Suppressor macrophage treated with lipopolysaccharide for 4 hours (primary cell): ENCODE measurements around the gene GOLGA8R.
"Not testable (repeated sequence)": the region's sequence is repeated elsewhere in the genome, so short reads cannot be mapped to it uniquely, and the experiment has no call there.

Source experiments
- DNase-seq: peaks from one replicate; pipeline ENCODE4 v3.0.0-alpha.2; 2020

The GOLGA8R gene

GRCh38 chr15:30414160-30414559 is at the start of gene GOLGA8R:
TSS of gene GOLGA8R (minus strand) at chr15:30414260. CDS start at chr15:30414162, 98 bp downstream.
- DNase-seq = not testable (repeated sequence)

- DNase-seq = not testable (repeated sequence)
Observed at GRCh38 chr15:30463849-30464248, 49.8 kb upstream of the GOLGA8R start.

- not testable (repeated sequence) for DNase-seq
Observed at GRCh38 chr15:30462176-30462575, 48.1 kb upstream of the GOLGA8R start.

GRCh38 chr15:30452702-30453101 is 38.6 kb upstream of the GOLGA8R start:
- DNase-seq = peak; percentile 0

DNA sequence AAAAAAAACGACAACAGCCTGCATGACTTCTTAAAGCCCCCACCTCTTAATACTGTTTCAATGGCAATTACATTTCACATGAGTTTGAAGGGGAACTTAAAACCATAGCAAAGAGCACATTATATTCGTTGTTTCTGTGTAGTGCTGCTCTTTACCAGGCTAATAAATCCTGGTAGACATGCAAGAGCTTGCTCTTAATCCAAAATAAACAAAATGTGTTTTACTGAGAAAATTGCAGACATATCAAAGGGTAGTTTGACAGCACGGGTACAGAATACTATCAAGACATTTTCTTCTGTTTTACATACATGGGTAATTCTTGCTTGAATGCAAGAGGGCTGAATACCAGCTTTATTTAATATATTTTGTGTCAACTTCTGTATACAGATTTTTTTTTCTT is 24.3 kb upstream of the GOLGA8R start:
- DNase-seq = not testable (repeated sequence)

GRCh38 chr15:30435878-30436277 is 21.8 kb upstream of the GOLGA8R start:
- not testable (repeated sequence) for DNase-seq

- DNase-seq = peak; percentile 0
Observed at GRCh38 chr15:30420723-30421122, 6.7 kb upstream of the GOLGA8R start.

GRCh38 chr15:30407636-30408035 is 6.4 kb downstream of the GOLGA8R start:
- DNase-seq = not testable (repeated sequence)

- not testable (repeated sequence) for DNase-seq
Observed at GRCh38 chr15:30398988-30399387, 15.1 kb downstream of the GOLGA8R start.

- DNase-seq = not testable (repeated sequence)
Observed at GRCh38 chr15:30393664-30393991, 20.4 kb downstream of the GOLGA8R start.

DNA sequence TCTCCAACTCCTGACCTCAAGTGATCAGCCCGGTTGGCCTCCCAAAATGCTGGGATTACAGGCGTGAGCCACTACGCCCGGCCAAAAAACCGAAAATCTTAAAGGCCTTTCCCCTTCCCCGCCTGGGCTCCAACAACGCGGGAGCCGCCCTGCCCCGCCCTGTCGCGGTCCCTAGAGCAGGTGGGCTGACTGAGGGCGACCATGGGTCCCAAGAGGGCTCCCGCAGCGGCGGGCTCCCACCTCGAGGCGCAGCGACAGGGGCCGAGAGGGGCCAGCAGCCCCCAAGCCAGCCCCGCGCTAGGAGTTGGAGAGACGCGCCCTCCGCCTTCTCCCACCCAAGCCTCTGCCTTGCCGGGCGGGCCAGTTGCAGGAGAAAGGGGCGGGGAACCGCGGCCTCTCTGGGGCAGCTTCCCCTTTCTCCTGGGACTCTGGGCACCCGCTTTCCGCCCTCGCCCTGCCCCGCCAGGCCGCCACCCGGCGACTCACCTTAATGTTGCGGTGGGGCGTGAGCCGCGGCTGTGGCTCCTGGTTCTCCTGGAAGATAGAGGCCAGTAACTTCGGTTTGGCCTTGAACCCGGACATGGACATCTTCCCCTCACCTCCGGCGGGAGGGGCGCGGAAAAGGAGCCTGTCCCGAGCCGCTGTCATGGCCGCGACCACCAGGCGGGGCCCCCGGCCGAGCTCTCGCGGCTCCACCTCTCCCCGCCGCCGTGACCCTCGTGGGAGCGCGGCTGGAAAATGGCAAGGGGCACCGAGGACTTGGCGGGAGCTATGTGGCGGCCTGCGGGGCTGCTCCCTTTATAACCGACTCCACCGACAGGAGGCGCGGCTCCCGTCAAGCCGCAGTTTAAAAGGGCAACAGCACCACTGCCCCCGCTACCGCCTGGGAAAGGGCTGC is 21.0 kb downstream of the GOLGA8R start, which contains the start of gene CHRFAM7A:
TSS of gene CHRFAM7A (minus strand) at position 775 of the 898 bp plus-strand sequence. CDS start 10,189 bp downstream, outside the sequence.
- DNase-seq = not testable (repeated sequence)

- DNase-seq = not testable (repeated sequence)
Observed at GRCh38 chr15:30386318-30386887, 27.7 kb downstream of the GOLGA8R start.

- DNase-seq = not testable (repeated sequence)
Observed at GRCh38 chr15:30377082-30377413, 37.0 kb downstream of the GOLGA8R start.

DNA sequence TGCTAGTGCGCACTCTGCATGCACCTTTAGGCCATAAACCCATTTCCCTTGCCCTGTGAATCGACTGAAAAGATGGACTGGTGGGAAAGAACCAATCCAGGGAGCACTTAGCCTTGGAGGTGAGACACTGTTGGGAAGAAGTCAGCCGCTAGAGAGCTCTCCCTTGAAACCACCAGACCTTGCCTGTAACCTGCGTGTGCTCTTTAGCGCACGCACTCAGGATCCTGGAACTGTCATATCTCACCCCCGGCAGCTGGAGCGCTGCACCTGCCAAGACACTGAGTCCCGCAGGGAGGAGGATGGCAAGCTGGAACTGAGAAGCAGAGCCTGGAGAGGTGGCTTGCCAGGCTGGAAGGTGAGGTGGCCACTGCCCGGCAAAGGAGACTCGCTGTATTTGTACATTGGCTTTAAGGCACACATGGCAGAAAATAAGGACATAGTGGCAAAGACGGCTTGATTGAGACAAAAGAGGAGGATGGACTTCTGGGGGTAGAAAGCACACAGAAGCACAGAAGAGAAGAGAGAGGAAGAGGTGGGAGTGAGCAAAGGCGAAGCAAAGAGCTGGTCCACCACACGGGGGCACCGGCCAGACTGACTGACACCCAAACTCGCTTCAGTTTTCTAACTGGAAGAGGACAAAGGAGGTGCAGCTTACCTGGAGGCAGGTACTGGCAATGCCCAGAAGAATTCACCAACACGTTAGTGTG is 37.5 kb downstream of the GOLGA8R start:
- not testable (repeated sequence) for DNase-seq

DNA sequence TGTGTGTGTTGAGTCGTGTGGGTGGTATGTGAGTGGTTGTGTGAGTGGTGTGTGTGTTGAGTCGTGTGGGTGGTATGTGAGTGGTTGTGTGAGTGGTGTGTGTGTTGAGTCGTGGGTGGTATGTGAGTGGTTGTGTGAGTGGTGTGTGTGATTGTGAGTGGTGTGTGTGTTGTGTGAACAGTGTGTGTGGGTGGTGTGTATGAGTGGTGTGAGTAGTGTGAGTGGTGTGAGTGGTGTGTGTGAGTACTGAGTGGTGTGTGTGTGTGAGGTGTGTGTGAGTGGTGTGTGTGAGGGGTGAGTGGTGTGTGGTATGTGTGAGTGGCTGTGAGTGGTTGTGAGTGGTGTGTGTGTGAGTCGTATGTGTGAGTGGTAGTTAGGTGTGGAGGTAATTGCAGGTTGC is 38.2 kb downstream of the GOLGA8R start:
- DNase-seq = peak; percentile 0

GRCh38 chr15:30374862-30375261 is 39.2 kb downstream of the GOLGA8R start:
- DNase-seq = not testable (repeated sequence)

DNA sequence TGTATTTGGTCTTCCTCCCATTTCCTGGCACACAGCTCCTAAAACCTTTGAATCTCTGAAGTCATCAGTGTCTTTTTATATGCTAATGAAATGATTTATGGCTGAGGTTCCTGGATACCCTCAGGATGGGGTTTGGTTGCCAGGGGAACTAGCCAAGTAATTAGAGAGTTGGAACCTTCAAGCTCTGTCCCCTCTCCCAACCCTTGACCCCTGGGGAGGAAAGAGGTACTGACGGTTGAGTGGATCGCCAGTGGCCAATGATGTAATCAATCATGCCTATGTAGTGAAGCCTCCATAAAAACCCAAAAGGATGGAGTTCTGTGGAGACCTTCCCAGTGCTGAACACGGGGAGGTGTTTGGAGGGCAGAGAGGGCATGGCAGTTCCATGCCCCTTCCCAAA is 45.8 kb downstream of the GOLGA8R start:
- not testable (repeated sequence) for DNase-seq

GRCh38 chr15:30367246-30367645 is 46.8 kb downstream of the GOLGA8R start:
- DNase-seq = not testable (repeated sequence)

- not testable (repeated sequence) for DNase-seq
Observed at GRCh38 chr15:30361404-30361803, 52.7 kb downstream of the GOLGA8R start.

GRCh38 chr15:30360990-30361389 is 53.1 kb downstream of the GOLGA8R start:
- not testable (repeated sequence) for DNase-seq

DNA sequence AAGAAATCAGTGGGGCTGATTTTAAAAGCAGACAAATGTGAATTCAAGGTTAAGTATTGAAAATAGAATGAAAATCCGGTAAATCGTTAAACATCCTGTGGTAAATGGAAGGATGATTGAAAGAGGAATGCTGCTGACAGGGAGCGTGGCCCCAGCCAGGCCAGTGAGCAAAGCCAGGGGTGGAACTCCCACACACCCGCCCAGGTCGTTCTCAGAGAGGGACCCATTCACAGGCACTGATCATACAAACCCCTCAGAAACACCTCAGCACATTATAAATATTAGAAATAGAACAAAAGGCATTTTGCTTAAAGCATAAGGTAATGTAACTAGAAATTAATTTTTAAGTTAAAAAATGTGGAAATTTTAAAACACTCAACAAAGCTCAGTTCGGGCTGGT is 59.0 kb downstream of the GOLGA8R start:
- DNase-seq = not testable (repeated sequence)
